GM23248 (cell line): ENCODE data around the gene RIT2. TPM values are rescaled to one million over a fixed set of nuclear protein-coding genes. Genes with fewer than 3 reads are reported as not detected.

ENCODE experiments used
- DNase-seq: peaks from one replicate; pipeline ENCODE4 v3.0.0-alpha.2; 2015
- H2AFZ ChIP-seq: fragments of 200-600 bp; sonication (generic); 2 replicates; pipeline ENCODE4 v1.6.1; 2016; ENCODE audit warnings: antibody characterized with exemption
- H3F3A ChIP-seq: fragments of 200-600 bp; sonication (generic); 2 replicates; pipeline ENCODE4 v1.6.1; 2016; ENCODE audit warnings: mild to moderate bottlenecking, antibody characterized with exemption, mixed run types; ENCODE audit not compliant: insufficient read depth
- H3K27ac ChIP-seq: fragments of 200-600 bp; sonication (generic); 2 replicates; pipeline ENCODE4 v1.5.1; 2016; ENCODE audit warnings: mild to moderate bottlenecking
- H3K27me3 ChIP-seq: fragments of 200-600 bp; sonication (generic); replicated peaks from 2 replicates; pipeline ENCODE4 v1.6.1; 2016; ENCODE audit warnings: mild to moderate bottlenecking; ENCODE audit not compliant: insufficient read depth
- H3K36me3 ChIP-seq: fragments of 200-600 bp; sonication (generic); 2 replicates; pipeline ENCODE4 v1.6.1; 2016; ENCODE audit warnings: low read depth, mild to moderate bottlenecking
- H3K4me1 ChIP-seq: fragments of 200-600 bp; sonication (generic); 2 replicates; pipeline ENCODE4 v1.6.1; 2016; ENCODE audit warnings: mild to moderate bottlenecking; ENCODE audit not compliant: insufficient read depth
- H3K4me2 ChIP-seq: fragments of 200-600 bp; sonication (generic); one replicate; pipeline ENCODE4 v1.6.1; 2016; ENCODE audit warnings: mild to moderate bottlenecking; ENCODE audit not compliant: unreplicated experiment
- H3K4me3 ChIP-seq: fragments of 200-600 bp; sonication (generic); 2 replicates; pipeline ENCODE4 v1.5.1; 2016; ENCODE audit warnings: mild to moderate bottlenecking
- H3K79me2 ChIP-seq: fragments of 200-600 bp; sonication (generic); 2 replicates; pipeline ENCODE4 v1.6.1; 2016; ENCODE audit warnings: mild to moderate bottlenecking; ENCODE audit not compliant: insufficient read depth
- H3K9ac ChIP-seq: fragments of 200-600 bp; sonication (generic); 2 replicates; pipeline ENCODE4 v1.6.1; 2016; ENCODE audit warnings: mild to moderate bottlenecking
- H3K9me2 ChIP-seq: fragments of 200-600 bp; sonication (generic); 2 replicates; pipeline ENCODE4 v1.6.1; 2016; ENCODE audit warnings: mixed run types, mild to moderate bottlenecking, moderate library complexity; ENCODE audit not compliant: insufficient read depth
- H3K9me3 ChIP-seq: fragments of 200-600 bp; sonication (generic); one replicate; pipeline ENCODE4 v1.6.1; 2017; ENCODE audit warnings: low read depth
- H4K20me1 ChIP-seq: fragments of 200-600 bp; sonication (generic); 2 replicates; pipeline ENCODE4 v1.6.0; 2016; ENCODE audit not compliant: insufficient read depth
- EZH2 ChIP-seq: fragments of 200-600 bp; sonication (generic); IDR thresholded peaks from 2 replicates; pipeline ENCODE4 v1.6.1; 2018; ENCODE audit warnings: antibody characterized with exemption, mild to moderate bottlenecking; ENCODE audit not compliant: insufficient read depth, poor library complexity, severe bottlenecking
- EZH2phosphoT487 ChIP-seq: fragments of 200-600 bp; sonication (generic); IDR thresholded peaks from 2 replicates; pipeline ENCODE4 v1.6.1; 2018; ENCODE audit warnings: antibody characterized with exemption, moderate library complexity, mild to moderate bottlenecking, low read depth; ENCODE audit not compliant: insufficient read depth
- WGBS, 2 experiments: methylation state at CpG; one replicate each; pipeline ENCODE4 v1.1.6; 2015 to 2017; ENCODE audit warnings: low lambda C conversion rate in 2 of 2, low coverage in 1 of 2; ENCODE audit errors: missing lambda C conversion rate in 2 of 2; 5-methylcytosine and 5-hydroxymethylcytosine counted together
- in situ Hi-C: fragments of 300-500 bp; cut with MboI; formaldehyde crosslinking; loops from 2 replicates; pipeline ENCODE4 v1.15.0; 2020
- polyA plus RNA-seq: library from polyadenylated mRNA; unstranded; fragments of >200 nt; fragmentation: Nextera tagmentation; extraction: Ambion mirVana; gene quantifications from 2 replicates; pipeline ENCODE4 v1.2.1, GENCODE V29; 2016
- total RNA-seq: library from RNA; depleted of rRNA; stranded (reverse); fragments of >200 nt; shearing (Covaris generic); gene quantifications from 2 replicates; pipeline ENCODE4 v1.2.3, GENCODE V29; 2014

The RIT2 gene
- total and polyA plus RNA-seq, 2 experiments from 2014 or later: not detected

DNA sequence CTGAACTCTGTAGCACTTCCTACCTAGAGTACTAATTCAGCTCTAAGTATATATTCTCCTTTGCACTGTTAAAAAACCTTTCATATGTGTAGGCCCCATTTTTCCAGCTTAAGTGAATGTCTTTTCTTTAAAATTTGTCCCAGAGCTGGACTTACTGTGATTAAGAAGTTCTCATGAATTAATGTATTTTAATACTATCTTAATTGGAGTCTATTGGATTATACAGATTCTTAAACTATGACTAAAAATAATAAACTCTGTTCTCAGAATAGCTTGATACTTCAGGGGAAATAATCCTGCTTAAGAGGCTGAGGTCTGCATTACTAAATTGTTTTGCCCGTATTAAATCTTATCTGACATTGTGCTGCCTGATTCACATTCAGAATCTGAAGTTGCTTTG is 223.3 kb downstream of the RIT2 start:
- Histone ChIP-seq H3K27ac (no peak overlapping the region), H2AFZ (no peak overlapping the region), H4K20me1 (no peaks in the 10 kb centered on the region), H3F3A (no peaks in the 10 kb centered on the region), H3K27me3 (no peaks in the 10 kb centered on the region), H3K36me3 (no peaks in the 10 kb centered on the region), H3K9ac (no peak overlapping the region), H3K4me3 (no peak overlapping the region), H3K9me2 (no peaks in the 10 kb centered on the region), H3K4me2 (no peak overlapping the region), H3K9me3 (no peaks in the 10 kb centered on the region), H3K79me2 (no peaks in the 10 kb centered on the region), H3K4me1 (no peaks in the 10 kb centered on the region)
- 16 to 23% methylated on average over 1 of the region's 1 CpG for WGBS, 2 experiments
- TF ChIP-seq EZH2: no peak
- TF ChIP-seq EZH2phosphoT487: no peak
- in situ Hi-C loops: no loop called here
- no peak for DNase-seq

DNA sequence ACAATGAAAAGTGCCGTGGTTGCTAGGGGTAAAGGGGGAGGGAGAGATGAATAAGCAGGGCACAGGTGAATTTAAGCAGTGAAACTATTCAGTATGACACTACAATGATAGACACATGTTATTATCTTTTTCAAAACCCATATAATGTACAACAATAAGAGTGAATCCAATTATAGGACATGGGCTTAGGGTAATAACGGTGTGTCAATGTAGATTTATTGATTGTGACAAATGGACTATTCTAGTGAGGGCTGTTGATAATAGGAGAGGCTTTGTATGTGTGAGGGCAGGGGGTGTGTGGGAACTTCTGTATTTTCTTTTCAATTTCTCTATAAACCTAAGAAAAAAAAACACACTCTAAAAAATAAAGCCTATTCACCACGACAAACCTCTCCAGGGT is 223.8 kb downstream of the RIT2 start:
- Histone ChIP-seq H3K9me2 (no peaks in the 10 kb centered on the region), H3K4me1 (no peaks in the 10 kb centered on the region), H3K27me3 (no peaks in the 10 kb centered on the region), H3K36me3 (no peaks in the 10 kb centered on the region), H3K4me3 (no peak overlapping the region), H3K79me2 (no peaks in the 10 kb centered on the region), H3K9ac (no peak overlapping the region), H3F3A (no peaks in the 10 kb centered on the region), H4K20me1 (no peaks in the 10 kb centered on the region), H3K4me2 (no peak overlapping the region), H2AFZ (no peak overlapping the region), H3K27ac (no peak overlapping the region), H3K9me3 (no peaks in the 10 kb centered on the region)
- in situ Hi-C loops: no loop called here
- TF ChIP-seq EZH2 (no peak), EZH2phosphoT487 (no peak)
- WGBS, 2 experiments: 17 to 22% methylated on average over 3 of the region's 3 CpGs
- no peak for DNase-seq

DNA sequence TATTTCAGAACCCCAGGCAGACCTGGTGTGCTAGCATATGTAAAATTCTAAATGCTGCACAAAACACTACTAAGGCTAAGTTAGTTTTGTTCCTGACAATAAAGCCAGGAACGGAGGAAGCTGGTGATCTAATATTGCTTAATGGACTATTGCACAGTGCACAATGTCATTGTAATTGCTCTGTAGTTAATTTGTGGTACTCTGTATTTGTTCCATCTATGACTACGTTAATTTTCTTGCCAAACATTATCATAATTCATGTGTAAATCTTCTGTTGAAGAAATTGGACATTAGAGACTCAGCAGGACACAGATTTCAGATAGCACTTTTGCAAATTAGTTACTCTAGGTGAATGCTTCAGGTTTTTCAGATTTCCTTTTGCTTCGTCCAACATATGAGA is 232.3 kb downstream of the RIT2 start:
- no peaks in the 10 kb centered on the region for H3K79me2 ChIP-seq
- no peaks in the 10 kb centered on the region for H3K4me1 ChIP-seq
- H3K9me2 ChIP-seq: no peaks in the 10 kb centered on the region
- no peak overlapping the region for H3K4me3 ChIP-seq
- no peak for DNase-seq
- TF ChIP-seq EZH2: no peak
- TF ChIP-seq EZH2phosphoT487: no peak
- H3K9ac ChIP-seq: no peak overlapping the region
- H3K27me3 ChIP-seq: no peaks in the 10 kb centered on the region
- 7 to 10% methylated on average over 3 of the region's 3 CpGs for WGBS, 2 experiments
- no peak overlapping the region for H2AFZ ChIP-seq
- in situ Hi-C loops: no loop called here
- H3K27ac ChIP-seq: no peak overlapping the region
- no peaks in the 10 kb centered on the region for H3K9me3 ChIP-seq
- no peak overlapping the region for H3K4me2 ChIP-seq
- no peaks in the 10 kb centered on the region for H4K20me1 ChIP-seq
- no peaks in the 10 kb centered on the region for H3K36me3 ChIP-seq
- no peaks in the 10 kb centered on the region for H3F3A ChIP-seq

DNA sequence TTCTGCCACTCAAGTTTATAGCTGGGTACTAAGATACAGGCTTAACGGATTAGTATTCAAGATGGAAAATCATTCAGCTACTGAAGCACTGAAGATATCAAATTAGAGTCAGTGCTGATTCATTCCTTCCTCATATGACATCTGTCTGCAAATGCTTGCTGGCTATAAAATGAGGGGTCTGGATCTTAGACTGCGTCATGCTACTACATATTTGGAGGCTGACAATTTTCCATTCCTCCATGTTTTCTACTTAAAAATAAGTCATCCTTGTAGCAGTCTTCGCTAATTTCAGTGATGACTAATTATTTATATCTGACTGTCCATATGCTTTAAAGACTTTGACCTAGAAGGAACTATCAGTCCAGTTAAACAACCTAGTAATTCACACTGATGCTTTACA is 233.4 kb downstream of the RIT2 start:
- TF ChIP-seq EZH2: no peak

DNA sequence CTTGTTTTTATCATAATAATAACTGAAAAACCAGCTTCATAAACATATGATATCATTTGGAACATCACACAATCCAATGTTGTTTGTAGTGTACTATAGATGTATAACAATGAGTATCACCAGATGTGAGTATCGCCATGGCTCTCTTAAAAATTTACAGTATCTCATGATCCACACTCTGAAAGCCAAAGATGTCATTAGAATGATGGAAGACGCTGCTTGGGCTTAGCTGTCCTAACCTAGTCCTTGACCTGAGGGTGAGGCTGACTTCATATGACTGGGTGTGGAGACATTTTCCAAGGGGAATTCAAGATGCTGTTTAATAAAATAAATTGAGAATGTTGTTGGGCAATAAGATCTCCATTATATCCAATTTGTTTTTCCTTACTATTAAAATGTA is 242.6 kb downstream of the RIT2 start:
- Histone ChIP-seq H4K20me1 (no peaks in the 10 kb centered on the region), H3K36me3 (no peaks in the 10 kb centered on the region), H2AFZ (no peak overlapping the region), H3K27me3 (no peaks in the 10 kb centered on the region), H3F3A (no peaks in the 10 kb centered on the region), H3K9me2 (no peaks in the 10 kb centered on the region), H3K27ac (no peak overlapping the region), H3K9ac (no peak overlapping the region), H3K4me2 (no peak overlapping the region), H3K9me3 (no peaks in the 10 kb centered on the region), H3K4me3 (no peak overlapping the region), H3K79me2 (no peaks in the 10 kb centered on the region), H3K4me1 (no peaks in the 10 kb centered on the region)
- no peak for DNase-seq
- WGBS, 2 experiments: 29 to 39% methylated on average over 2 of the region's 2 CpGs
- in situ Hi-C loops: no loop called here
- TF ChIP-seq EZH2phosphoT487: no peak
- TF ChIP-seq EZH2: no peak

More for the DNA sequence above, 233.4 kb downstream of the RIT2 start:
- WGBS, 2 experiments: 34 to 37% methylated on average over 3 of the region's 3 CpGs
- Histone ChIP-seq H3F3A (no peaks in the 10 kb centered on the region), H3K27ac (no peak overlapping the region), H3K36me3 (no peaks in the 10 kb centered on the region), H3K9me3 (no peaks in the 10 kb centered on the region), H3K4me1 (no peaks in the 10 kb centered on the region), H3K27me3 (no peaks in the 10 kb centered on the region), H4K20me1 (no peaks in the 10 kb centered on the region), H3K4me3 (no peak overlapping the region), H3K79me2 (no peaks in the 10 kb centered on the region), H2AFZ (no peak overlapping the region), H3K9me2 (no peaks in the 10 kb centered on the region), H3K4me2 (no peak overlapping the region), H3K9ac (no peak overlapping the region)
- in situ Hi-C loops: no loop called here
- DNase-seq: no peak
